Keratinocyte (primary cell): ENCODE results near the gene VPS35.
"Not testable (repeated sequence)": the region's sequence is repeated elsewhere in the genome, so short reads cannot be mapped to it uniquely, and the experiment has no call there.

Experiments
- EZH2 ChIP-seq: IDR thresholded peaks from one replicate; pipeline ENCODE4 v1.6.1; 2012; ENCODE audit warnings: inconsistent platforms, mild to moderate bottlenecking, low read length, moderate library complexity
- TF ChIP-seq, protein P1 (sequence below), 3 experiments: IDR thresholded peaks in 1 of 3; conservative IDR thresholded peaks in 1 of 3; optimal IDR thresholded peaks in 1 of 3; 2 replicates in 2 of 3; 3 replicates in 1 of 3; pipeline versions ENCODE3 to v1.5.1; 2011; ENCODE audit warnings: low read length in 3 of 3, mild to moderate bottlenecking in 3 of 3, moderate library complexity in 2 of 3, control low read depth in 1 of 3, inconsistent platforms in 1 of 3; ENCODE audit not compliant: insufficient read depth in 2 of 3; ENCODE audit errors: extremely low read depth in 1 of 3

DNA sequence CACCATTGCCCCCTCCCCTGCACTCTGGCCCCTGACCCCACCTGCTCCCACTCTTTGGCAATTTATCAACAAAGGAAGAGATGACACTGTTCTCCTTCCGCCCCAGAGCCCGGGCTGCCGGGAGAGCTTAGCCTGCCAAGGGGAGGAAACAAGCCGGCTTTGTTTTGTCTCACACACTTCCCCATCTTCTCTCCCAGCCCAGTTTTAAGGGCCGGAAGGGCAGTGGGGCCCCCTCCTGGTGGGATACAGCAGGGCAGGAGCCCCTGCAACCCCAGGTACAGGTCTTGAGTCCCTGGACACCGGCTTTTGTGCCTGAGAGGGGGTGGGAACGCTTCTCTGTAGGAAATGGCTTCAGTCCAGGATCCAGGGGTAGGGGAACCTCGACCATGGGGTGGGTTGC, 65.7 kb downstream of the VPS35 start:
- TF ChIP-seq, protein P1, sequence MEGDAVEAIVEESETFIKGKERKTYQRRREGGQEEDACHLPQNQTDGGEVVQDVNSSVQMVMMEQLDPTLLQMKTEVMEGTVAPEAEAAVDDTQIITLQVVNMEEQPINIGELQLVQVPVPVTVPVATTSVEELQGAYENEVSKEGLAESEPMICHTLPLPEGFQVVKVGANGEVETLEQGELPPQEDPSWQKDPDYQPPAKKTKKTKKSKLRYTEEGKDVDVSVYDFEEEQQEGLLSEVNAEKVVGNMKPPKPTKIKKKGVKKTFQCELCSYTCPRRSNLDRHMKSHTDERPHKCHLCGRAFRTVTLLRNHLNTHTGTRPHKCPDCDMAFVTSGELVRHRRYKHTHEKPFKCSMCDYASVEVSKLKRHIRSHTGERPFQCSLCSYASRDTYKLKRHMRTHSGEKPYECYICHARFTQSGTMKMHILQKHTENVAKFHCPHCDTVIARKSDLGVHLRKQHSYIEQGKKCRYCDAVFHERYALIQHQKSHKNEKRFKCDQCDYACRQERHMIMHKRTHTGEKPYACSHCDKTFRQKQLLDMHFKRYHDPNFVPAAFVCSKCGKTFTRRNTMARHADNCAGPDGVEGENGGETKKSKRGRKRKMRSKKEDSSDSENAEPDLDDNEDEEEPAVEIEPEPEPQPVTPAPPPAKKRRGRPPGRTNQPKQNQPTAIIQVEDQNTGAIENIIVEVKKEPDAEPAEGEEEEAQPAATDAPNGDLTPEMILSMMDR (optimal IDR thresholded peaks at IDR 0.05 in 1 of 3, IDR thresholded peaks at IDR 0.05 in 1 of 3, conservative IDR thresholded peaks at IDR 0.05 in 1 of 3; ENCODE audit: extremely low read depth in 1 of 3, insufficient read depth in 2 of 3, low read length in 3 of 3) = not testable (repeated sequence)
- TF ChIP-seq EZH2 = not testable (repeated sequence)
